ENCODE results near the gene TLL2. TPM values are rescaled to one million over a fixed set of nuclear protein-coding genes. Genes with fewer than 3 reads are reported as not detected.

Gene TLL2
- total and polyA plus RNA-seq, 2 of the 4 experiments (the other 2 are of a cell fraction): under 0.01 to 0.05 TPM

DNA sequence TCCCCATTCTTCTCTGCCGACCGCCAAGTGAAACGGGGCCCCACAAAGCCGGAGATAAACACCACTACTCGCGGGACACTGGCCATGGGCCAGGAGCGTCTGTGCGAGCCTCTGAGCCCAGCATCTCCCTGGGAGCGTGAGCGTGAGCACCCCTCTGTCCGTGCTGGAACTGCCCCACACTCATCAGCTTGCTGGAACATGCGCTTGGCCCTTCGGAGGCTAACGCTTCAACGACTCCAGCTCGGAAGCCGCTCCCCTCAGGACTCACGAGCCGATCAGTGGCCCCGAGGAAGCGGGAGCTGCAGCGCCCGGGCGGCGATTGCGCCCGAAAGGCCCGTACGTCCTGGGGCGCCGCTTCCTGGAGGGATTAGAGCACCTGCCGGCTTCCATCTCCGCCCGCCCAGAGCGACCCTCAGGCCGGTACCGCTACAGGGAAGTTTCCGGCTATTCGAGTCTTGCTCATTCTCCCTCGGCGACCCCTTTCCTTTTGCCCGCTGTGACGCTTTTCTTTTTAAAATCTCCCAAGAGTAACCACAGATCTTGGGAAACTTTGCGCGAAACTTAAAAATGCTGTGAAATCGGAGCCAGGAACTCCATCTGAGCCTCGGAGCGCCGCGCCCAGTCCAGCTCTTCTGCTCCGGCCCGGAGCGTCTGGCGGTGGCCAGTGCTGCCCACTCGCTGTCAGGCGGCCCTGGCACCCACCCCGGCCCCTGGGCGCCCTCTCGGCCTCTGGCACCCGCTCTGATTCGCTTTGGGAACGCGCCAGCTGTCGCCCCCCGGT lies 1.0 kb downstream of the TLL2 start:
- Histone ChIP-seq H2BK120ac (ENCODE audit: low read depth, low read length) (no peak overlapping the region), H3K79me1 (ENCODE audit: low read depth in 1 of 2, low read length in 2 of 2) (0 out of 4 replicates have a peak, but pooled peaks cover 0 to 6% of the 10 kb centered on the region in 2 experiments), H2AFZ (replicated peaks; ENCODE audit: low read length, poor library complexity) (peak overlapping the region; percentile 90), H2AK5ac (ENCODE audit: low read depth, low read length) (no peak overlapping the region), H3K4me3 (ENCODE audit: insufficient read depth, low read depth, low read length) (peak overlapping the region; percentile 32), H3K36me3 (ENCODE audit: control insufficient read depth, insufficient read depth, low read length) (no peaks in the 10 kb centered on the region; the same call in 1 of the 2 replicates), H2AK9ac (replicated peaks; ENCODE audit: low read depth, low read length, poor library complexity) (no peak overlapping the region), H3K27ac (ENCODE audit: insufficient read depth, low read length) (no peak overlapping the region), H2BK5ac (ENCODE audit: low read depth, low read length, poor library complexity, severe bottlenecking) (no peak overlapping the region), H3K27me3 (ENCODE audit: control insufficient read depth, insufficient read depth, low read length) (peaks cover 24% of the 10 kb centered on the region), H3K56ac (ENCODE audit: extremely low read depth, insufficient read depth, low read length) (no peak overlapping the region), H3K14ac (replicated peaks; ENCODE audit: low read depth, low read length) (no peak overlapping the region), H2BK20ac (ENCODE audit: low read depth, low read length) (no peak overlapping the region), H4K20me1 (ENCODE audit: insufficient read depth, low read length) (peaks cover 16% of the 10 kb centered on the region; the same call in 1 of the 2 replicates), H3K4me1 (ENCODE audit: control insufficient read depth, insufficient read depth, low read length) (no peaks in the 10 kb centered on the region; the same call in 1 of the 2 replicates), H3K9me1 (ENCODE audit: insufficient read depth, low read length) (peaks cover 8% of the 10 kb centered on the region; the same call in 1 of the 2 replicates), H3K18ac (ENCODE audit: low read depth, low read length) (no peak overlapping the region), H3K9ac (ENCODE audit: low read depth, low read length) (no peak overlapping the region), H2BK15ac (ENCODE audit: low read depth, low read length) (no peak overlapping the region), H3K4ac (ENCODE audit: low read depth, low read length) (no peak overlapping the region), H3K4me2 (ENCODE audit: low read depth, low read length) (peak overlapping the region; percentile 90), H3K23ac (ENCODE audit: low read depth, low read length) (no peak overlapping the region), H4K8ac (ENCODE audit: low read depth in 2 of 2, low read length in 2 of 2) (no peak overlapping the region), H3K9me3 (ENCODE audit: control insufficient read depth, insufficient read depth, low read length) (no peaks in the 10 kb centered on the region), H4K91ac (ENCODE audit: insufficient read depth, low read depth, low read length) (no peak overlapping the region), H4K5ac (ENCODE audit: low read depth, low read length) (no peak overlapping the region)
- intact Hi-C loops (cut with micrococcal nuclease) (loop anchor here (1.0 to 5.0 kb wide), 4 partner anchors 137 to 320 kb away; partner anchors contain the start of gene LCOR), dilution Hi-C loops (cut with HindIII; ENCODE audit: low sequenced_read_pairs, unreplicated experiment) (no loop called here), in situ Hi-C loops (cut with MboI; ENCODE audit: low sequenced_read_pairs) (loop anchor here (10.0 kb wide), 1 partner anchor 118 kb away; no protein-coding TSS in a partner anchor)
- WGBS, 2 experiments (ENCODE audit: extremely low coverage in 2 of 2, insufficient read length in 1 of 2): 3% methylated on average over 24 of the region's 65 CpGs; no CpG with 5 or more reads in 1 of the 2 experiments
- ChIA-PET CTCF (interaction anchor here (0.9 to 2.2 kb wide), 6 partner anchors 13 to 141 kb away, joined by 3 to 7 read pairs (median 4); no protein-coding TSS in a partner anchor), POLR2A (ENCODE audit: unreplicated experiment) (no interaction called here)
- peak; percentile 12 for DNase-seq
- ATAC-seq (ENCODE audit: low read depth): peak; percentile 5; the same call in 1 of the 2 replicates
- no TSS peak for BruUV-seq (replicated peaks)
- TF ChIP-seq CEBPB (IDR thresholded peaks at IDR 0.05; ENCODE audit: low read depth, low read length) (no peak), BHLHE40 (IDR thresholded peaks at IDR 0.05; ENCODE audit: low read depth, low read length) (no peak), NFE2L2 (IDR thresholded peaks at IDR 0.05; ENCODE audit: low read depth, low read length) (no peak), MAFK (IDR thresholded peaks at IDR 0.05; ENCODE audit: low read depth, low read length) (no peak), MXI1 (IDR thresholded peaks at IDR 0.05; ENCODE audit: borderline replicate concordance, low read depth, low read length) (no peak), RFX5 (IDR thresholded peaks at IDR 0.05; ENCODE audit: low read depth, low read length) (no peak), CHD1 (IDR thresholded peaks at IDR 0.05; ENCODE audit: low read depth, low read length) (no peak), RCOR1 (IDR thresholded peaks at IDR 0.05; ENCODE audit: insufficient replicate concordance, low read length) (no peak), RAD21 (IDR thresholded peaks at IDR 0.05; ENCODE audit: low read length) (no peak), POLR2A (IDR thresholded peaks at IDR 0.05; ENCODE audit: low read depth, low read length) (no peak), FOS (IDR thresholded peaks at IDR 0.05; ENCODE audit: low read depth, low read length) (no peak)
- TF ChIP-seq, protein P1, sequence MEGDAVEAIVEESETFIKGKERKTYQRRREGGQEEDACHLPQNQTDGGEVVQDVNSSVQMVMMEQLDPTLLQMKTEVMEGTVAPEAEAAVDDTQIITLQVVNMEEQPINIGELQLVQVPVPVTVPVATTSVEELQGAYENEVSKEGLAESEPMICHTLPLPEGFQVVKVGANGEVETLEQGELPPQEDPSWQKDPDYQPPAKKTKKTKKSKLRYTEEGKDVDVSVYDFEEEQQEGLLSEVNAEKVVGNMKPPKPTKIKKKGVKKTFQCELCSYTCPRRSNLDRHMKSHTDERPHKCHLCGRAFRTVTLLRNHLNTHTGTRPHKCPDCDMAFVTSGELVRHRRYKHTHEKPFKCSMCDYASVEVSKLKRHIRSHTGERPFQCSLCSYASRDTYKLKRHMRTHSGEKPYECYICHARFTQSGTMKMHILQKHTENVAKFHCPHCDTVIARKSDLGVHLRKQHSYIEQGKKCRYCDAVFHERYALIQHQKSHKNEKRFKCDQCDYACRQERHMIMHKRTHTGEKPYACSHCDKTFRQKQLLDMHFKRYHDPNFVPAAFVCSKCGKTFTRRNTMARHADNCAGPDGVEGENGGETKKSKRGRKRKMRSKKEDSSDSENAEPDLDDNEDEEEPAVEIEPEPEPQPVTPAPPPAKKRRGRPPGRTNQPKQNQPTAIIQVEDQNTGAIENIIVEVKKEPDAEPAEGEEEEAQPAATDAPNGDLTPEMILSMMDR (conservative IDR thresholded peaks at IDR 0.05; ENCODE audit: low read depth, low read length): no peak
- TF ChIP-seq, protein P2, sequence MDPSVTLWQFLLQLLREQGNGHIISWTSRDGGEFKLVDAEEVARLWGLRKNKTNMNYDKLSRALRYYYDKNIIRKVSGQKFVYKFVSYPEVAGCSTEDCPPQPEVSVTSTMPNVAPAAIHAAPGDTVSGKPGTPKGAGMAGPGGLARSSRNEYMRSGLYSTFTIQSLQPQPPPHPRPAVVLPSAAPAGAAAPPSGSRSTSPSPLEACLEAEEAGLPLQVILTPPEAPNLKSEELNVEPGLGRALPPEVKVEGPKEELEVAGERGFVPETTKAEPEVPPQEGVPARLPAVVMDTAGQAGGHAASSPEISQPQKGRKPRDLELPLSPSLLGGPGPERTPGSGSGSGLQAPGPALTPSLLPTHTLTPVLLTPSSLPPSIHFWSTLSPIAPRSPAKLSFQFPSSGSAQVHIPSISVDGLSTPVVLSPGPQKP (IDR thresholded peaks at IDR 0.05; ENCODE audit: borderline replicate concordance, low read depth, low read length): no peak
- TF ChIP-seq, protein P3, sequence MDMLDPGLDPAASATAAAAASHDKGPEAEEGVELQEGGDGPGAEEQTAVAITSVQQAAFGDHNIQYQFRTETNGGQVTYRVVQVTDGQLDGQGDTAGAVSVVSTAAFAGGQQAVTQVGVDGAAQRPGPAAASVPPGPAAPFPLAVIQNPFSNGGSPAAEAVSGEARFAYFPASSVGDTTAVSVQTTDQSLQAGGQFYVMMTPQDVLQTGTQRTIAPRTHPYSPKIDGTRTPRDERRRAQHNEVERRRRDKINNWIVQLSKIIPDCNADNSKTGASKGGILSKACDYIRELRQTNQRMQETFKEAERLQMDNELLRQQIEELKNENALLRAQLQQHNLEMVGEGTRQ (IDR thresholded peaks at IDR 0.05; ENCODE audit: low read depth, low read length): no peak
